HG03521 (cell line): Measurements from ENCODE around the gene HDDC3.

Source experiments
- ATAC-seq: cut with Tn5 transposase; IDR thresholded peaks from one replicate; pipeline ENCODE4 v1.9.1; 2021; ENCODE audit warnings: mild to moderate bottlenecking, moderate library complexity; ENCODE audit not compliant: unreplicated experiment

HDDC3 gene

DNA sequence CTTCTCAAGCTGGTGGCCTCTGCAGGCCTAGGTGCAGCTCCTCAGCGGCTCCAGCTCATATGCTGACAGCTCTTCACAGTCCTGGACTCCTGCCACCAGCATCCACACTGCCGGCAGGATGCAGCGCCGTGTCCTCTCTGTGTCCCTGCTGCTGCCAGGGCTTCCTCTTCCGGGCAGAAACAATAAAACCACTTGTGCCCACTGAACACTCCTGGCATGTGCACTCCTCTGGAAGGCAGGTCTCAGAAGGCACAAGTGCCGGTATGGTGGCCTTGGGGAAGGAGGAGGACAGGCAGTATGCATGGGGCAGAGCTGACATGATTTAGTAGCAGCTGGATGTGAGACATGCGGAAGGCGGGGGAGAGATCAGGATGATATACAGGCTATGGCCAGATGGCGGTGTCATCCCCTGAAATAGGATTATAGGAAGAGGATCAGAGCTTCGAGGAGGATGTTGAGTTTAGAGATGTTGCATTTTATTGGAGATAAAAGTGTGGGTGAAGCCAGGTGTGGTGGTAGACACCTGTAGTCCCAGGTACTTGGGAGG is 36.7 kb downstream of the HDDC3 start:
- ATAC-seq, result no peak

DNA sequence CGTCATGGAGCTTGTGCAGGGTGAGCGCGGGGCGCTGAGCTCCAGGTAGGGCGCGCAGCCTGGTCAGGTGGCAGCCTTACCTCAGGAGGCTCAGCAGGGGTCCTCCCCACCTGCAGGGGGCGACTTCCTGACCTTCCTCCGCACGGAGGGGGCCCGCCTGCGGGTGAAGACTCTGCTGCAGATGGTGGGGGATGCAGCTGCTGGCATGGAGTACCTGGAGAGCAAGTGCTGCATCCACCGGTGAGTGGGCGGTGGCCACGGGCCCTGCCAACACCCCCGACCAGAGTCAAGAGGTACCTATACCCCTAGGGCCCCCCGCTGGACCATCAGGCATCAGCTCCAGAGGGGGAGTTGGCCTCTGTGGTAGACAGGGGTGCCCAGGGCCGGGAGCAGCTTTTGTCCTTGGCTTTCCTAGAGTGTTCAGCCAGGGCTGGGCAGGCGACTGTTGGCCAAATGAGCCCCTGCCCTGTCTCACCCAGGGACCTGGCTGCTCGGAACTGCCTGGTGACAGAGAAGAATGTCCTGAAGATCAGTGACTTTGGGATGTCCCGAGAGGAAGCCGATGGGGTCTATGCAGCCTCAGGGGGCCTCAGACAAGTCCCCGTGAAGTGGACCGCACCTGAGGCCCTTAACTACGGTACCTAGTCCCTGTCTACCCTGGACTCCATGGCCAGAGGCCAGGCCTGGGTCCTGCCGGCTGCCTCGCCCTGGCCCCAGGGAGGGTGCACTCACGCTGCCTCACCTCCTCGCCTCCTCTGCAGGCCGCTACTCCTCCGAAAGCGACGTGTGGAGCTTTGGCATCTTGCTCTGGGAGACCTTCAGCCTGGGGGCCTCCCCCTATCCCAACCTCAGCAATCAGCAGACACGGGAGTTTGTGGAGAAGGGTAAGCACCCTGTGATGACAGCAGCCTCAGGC is 38.9 kb downstream of the HDDC3 start:
- ATAC-seq, result no peak

DNA sequence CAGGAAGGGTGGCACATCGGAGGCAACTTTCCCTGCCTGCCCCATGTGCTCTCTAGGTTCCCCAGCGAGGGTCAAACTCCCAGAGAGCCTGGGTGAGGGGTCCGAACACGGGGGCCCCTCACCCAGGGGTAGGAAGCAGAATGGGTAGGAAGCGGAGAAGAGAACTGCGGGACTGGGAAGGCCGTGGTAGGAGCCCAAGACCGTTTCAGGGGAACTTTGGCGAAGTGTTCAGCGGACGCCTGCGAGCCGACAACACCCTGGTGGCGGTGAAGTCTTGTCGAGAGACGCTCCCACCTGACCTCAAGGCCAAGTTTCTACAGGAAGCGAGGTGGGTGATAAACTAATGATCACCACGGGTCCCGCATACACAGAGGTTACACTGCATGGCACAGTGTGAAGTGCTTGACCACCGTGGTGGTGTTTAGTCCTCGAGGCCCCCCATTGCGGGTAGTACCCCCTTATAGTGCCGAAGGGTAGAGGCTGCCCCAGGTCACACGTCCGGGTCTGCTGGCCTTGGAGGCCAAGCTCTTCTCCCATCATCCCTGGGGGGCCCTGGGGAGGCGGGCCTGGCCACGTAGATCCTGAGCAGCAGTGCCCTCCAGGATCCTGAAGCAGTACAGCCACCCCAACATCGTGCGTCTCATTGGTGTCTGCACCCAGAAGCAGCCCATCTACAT is 39.7 kb downstream of the HDDC3 start:
- no peak for ATAC-seq

DNA sequence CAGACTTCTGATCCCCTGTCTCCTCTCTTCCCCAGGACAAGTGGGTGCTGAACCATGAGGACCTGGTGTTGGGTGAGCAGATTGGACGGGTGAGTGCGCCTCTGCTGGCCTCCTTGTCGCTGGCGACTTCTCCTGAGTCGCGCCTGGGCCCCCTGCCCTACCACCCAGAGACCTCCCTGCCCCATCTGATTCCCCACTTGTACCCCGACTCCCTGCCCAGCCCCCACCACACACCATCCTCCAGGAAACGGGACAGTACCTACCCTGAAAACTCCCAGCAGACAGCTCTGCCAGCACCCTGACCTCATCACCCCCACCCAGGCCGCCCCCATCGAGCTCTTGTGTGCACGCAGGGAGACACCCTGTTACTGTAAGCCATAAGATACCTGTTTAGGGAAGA is 40.3 kb downstream of the HDDC3 start:
- no peak for ATAC-seq

DNA sequence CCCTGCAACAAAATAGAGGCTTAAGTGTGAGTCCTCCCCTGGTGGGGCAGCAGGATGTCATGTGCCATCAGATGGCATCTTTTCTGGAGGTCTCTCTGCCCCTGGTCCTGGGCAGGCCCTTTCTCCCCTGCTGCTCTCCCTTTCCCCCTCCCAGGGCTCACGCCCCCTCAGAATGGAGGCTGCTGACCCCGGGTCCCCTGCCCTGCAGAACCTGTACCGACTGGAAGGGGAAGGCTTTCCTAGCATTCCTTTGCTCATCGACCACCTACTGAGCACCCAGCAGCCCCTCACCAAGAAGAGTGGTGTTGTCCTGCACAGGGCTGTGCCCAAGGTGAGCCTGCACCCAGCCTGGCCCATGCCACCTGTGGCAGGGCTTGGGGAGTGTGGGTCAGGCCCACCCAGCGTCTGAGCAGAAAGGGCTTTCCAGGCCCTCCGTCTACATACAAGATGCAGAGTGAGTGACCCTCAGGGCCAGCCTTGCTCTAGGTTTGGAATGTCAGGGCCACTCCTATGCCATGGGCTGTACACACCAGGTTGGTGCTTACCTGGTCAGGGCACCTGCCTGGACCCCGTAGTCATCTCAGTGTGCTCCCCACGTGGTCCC is 40.9 kb downstream of the HDDC3 start:
- ATAC-seq, result no peak

DNA sequence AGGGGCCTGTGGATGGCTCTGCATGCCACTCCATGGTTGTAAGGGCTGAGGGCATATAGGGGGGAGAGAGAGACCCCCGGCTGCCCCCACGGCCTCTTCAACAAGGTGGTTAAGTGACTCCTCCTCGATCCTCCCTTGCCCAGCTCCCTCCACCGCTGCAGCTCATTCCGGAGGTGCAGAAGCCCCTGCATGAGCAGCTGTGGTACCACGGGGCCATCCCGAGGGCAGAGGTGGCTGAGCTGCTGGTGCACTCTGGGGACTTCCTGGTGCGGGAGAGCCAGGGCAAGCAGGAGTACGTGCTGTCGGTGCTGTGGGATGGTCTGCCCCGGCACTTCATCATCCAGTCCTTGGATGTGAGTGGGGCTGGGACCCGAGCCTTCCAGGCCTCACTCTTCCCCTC is 41.5 kb downstream of the HDDC3 start:
- no peak for ATAC-seq

DNA sequence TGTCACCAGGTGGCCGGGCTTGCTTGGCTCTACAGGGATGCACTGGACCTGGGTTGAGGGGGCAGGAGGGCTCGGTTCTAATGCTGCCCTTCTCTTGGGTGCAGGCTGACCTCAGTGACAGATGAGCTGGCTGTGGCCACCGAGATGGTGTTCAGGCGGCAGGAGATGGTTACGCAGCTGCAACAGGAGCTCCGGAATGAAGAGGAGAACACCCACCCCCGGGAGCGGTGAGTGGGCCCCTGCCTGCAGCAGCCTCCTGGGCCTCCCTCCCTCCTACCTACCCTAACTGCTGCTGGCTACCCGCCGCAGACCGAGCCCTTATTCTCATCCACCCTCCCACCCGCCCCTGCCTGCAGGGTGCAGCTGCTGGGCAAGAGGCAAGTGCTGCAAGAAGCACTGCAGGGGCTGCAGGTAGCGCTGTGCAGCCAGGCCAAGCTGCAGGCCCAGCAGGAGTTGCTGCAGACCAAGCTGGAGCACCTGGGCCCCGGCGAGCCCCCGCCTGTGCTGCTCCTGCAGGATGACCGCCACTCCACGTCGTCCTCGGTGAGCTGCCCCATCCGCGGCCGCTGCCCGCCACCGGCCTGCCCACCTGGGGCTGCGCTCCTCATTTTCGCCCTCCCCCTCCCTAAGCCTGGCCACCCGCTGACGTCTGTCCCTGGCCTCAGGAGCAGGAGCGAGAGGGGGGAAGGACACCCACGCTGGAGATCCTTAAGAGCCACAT is 42.5 kb downstream of the HDDC3 start:
- ATAC-seq, result no peak

DNA sequence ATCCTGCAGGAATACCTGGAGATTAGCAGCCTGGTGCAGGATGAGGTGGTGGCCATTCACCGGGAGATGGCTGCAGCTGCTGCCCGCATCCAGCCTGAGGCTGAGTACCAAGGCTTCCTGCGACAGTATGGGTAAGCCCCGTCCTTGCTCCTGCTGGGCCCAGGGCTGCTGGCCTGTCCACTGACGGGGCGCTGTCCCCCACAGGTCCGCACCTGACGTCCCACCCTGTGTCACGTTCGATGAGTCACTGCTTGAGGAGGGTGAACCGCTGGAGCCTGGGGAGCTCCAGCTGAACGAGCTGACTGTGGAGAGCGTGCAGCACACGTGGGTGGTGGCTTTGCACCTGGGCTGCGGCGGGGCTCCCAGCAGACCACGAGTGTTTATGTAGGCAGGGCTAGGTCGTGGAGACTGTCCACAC is 43.0 kb downstream of the HDDC3 start:
- ATAC-seq, result no peak

DNA sequence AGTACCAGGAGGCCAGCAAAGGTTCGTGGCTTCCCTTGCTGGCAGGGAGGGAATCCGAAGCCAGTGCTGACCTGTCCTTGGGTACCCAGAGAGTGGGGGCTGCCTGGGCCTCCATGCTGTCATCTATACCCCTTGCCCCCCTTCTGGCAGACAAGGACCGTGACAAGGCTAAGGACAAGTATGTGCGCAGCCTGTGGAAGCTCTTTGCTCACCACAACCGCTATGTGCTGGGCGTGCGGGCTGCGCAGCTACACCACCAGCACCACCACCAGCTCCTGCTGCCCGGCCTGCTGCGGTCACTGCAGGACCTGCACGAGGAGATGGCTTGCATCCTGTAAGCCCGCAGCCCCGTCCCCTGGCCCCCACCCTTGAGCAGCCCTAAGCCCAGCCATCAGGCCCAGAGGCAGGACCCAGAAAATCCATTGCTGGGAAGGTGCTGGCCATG is 45.3 kb downstream of the HDDC3 start:
- ATAC-seq, result no peak

DNA sequence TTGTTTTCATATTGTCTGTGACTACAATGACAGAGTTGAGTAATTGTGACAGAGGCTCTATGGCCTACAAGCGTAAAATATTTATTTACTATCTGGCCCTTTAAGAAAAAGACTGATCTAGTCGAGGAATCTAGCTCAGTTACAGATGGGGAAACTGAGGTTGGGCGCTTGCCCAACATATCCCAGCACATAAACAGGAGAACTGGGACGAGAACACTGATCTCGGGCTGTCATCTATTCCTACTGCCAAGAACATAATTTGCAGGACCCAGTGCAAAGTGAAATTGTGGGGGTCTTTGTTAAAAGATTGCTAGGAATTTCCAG is 46.1 kb downstream of the HDDC3 start:
- ATAC-seq, result no peak

DNA sequence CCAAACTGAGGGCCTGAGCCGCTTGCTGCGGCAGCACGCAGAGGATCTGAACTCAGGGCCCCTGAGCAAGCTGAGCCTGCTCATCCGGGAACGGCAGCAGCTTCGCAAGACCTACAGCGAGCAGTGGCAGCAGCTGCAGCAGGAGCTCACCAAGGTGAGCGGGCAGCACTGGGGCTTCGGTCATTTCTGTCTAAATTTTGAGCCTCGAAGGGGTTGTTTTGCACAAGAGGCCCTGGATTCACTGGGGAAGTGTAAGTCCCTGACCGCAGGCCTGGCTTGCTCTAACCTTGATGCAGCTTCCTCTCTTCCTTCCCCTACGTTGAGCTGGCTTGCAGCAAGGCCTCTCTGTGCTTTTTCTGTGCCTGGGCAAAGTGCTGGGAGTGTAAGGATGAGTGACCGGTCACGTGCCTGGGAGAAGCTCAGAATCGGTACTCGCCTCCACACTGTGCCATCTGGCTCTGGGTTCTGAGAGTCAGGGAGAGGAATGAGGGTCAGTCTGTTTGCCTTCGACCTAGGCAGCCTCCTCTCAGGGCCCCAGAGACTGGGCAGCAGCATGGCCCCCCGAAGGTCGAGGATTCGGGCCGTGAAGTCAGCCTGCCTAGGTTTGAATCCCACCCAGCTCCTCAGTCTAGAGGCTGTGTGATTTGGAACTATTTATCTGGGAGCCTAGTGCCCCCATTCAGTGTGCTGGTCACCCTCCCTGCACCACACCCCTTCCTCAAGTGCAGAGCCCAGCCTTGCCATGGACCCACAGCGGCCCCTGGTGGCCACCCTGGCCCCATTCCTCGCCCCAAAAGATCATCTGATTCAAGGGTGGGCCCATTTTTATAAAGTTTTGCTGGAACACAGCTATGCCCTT is 46.7 kb downstream of the HDDC3 start:
- no peak for ATAC-seq

DNA sequence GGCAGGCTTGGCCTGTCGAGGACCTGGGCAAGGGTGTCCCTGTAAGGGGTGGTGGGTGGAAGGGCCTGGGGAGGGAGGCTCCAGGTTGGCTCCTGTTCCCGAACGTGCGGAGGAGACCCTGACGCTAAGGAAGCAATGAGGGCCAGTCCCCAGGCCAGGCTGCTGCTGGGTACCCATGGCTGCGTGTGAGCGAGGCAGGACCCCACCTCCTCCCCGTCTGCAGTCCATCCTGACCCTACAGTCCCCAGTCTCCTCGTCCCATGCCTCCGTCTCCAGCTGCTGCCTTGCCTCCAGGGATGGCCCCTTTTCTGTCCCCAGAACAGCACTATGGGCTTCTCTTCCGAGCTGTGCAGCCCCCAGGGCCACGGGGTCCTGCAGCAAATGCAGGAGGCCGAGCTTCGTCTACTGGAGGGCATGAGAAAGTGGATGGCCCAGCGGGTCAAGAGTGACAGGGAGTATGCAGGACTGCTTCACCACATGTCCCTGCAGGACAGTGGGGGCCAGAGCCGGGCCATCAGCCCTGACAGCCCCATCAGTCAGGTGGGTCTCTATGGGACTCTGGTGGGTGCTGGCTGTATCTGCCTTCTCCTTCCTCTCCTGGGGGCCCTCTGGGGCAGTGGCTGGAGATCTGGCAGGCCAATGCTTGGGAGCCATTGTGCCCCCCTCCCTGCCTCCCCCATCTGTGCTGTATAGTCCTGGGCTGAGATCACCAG is 47.5 kb downstream of the HDDC3 start:
- no peak for ATAC-seq

DNA sequence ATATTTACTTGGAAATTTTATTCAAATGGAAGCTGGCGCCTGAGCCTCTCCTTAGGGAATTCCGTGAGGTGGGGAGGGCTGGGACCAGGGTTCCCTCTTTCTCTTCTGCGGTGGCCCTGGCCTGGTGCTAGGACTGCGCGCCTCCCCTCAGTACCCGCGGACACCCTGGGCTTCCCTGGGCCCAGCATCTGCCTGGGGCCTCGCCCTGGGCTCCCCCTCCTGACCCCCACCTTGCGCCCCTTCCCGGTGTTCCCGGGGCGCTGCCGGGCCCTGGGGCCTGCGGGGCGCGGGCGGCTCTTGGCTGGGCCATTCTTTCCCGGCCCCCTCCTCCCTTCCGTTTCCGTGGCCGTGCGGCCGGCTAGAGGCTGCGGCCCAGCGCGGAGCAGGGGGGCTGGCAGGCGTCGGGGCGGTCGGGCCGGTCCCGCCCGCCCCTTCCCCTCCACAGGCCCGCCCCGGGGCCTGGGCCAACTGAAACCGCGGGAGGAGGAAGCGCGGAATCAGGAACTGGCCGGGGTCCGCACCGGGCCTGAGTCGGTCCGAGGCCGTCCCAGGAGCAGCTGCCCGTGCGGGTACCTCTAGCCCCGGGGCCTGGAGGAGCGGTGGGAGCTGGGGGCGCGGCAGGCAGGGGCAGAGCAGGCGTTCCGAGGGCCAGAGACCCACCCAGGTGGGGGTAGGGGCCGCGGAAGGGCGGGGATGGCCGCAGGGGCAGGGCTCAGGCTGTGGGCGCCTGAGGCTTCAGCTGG is 48.2 kb downstream of the HDDC3 start, which contains the start of gene FES:
Gene FES (plus strand): TSS at position 529 of the 743 bp plus-strand sequence. CDS start 542 bp downstream, outside the sequence.
- ATAC-seq, result no peak

DNA sequence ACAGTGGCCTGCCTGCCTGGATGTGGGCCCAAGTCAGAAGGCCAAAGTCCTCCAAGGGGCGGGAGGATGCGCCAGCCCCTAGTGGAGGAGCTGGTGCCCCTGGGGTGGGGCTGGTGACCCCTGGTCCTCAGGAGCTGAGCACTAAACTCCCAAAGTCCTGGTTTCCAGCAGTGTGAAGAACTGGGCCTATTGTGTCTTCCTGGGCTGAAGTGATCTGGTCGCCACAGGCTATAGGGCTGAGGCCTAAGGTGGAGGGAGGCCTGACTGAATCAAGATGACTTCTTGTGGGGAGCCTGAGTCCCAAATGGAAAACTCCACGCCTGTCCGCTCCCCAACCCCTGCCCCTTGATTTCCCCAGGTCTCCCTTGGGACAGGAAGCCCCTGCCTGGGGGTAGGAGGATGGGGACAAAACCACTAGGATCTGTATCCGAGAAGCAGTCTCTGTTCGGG is 48.8 kb downstream of the HDDC3 start:
- ATAC-seq, result no peak

DNA sequence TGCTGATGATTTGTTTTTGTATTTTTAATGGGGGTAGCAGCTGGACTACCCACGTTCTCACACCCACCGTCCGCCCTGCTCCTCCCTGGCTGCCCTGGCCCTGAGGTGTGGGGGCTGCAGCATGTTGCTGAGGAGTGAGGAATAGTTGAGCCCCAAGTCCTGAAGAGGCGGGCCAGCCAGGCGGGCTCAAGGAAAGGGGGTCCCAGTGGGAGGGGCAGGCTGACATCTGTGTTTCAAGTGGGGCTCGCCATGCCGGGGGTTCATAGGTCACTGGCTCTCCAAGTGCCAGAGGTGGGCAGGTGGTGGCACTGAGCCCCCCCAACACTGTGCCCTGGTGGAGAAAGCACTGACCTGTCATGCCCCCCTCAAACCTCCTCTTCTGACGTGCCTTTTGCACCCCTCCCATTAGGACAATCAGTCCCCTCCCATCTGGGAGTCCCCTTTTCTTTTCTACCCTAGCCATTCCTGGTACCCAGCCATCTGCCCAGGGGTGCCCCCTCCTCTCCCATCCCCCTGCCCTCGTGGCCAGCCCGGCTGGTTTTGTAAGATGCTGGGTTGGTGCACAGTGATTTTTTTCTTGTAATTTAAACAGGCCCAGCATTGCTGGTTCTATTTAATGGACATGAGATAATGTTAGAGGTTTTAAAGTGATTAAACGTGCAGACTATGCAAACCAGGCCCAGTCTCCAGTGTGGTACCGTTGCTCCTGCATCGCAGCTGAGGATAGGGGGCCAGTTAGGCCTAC is 49.4 kb downstream of the HDDC3 start:
- no peak for ATAC-seq

DNA sequence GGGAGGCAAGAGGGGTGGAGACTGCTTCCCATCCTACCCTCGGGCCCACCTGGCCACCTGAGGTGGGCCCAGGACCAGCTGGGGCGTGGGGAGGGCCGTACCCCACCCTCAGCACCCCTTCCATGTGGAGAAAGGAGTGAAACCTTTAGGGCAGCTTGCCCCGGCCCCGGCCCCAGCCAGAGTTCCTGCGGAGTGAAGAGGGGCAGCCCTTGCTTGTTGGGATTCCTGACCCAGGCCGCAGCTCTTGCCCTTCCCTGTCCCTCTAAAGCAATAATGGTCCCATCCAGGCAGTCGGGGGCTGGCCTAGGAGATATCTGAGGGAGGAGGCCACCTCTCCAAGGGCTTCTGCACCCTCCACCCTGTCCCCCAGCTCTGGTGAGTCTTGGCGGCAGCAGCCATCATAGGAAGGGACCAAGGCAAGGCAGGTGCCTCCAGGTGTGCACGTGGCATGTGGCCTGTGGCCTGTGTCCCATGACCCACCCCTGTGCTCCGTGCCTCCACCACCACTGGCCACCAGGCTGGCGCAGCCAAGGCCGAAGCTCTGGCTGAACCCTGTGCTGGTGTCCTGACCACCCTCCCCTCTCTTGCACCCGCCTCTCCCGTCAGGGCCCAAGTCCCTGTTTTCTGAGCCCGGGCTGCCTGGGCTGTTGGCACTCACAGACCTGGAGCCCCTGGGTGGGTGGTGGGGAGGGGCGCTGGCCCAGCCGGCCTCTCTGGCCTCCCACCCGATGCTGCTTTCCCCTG is 50.2 kb downstream of the HDDC3 start:
- no peak for ATAC-seq
